Glomerular visceral epithelial cell (primary cell): Measurements from ENCODE around the gene TNFSF9.
"Not testable (repeated sequence)": the region's sequence is repeated elsewhere in the genome, so short reads cannot be mapped to it uniquely, and the experiment has no call there.

Experiments used
- DNase-seq: peaks from one replicate; pipeline ENCODE4 v3.0.0-alpha.2; 2016; ENCODE audit errors: extremely low spot score

The TNFSF9 gene

GRCh38 chr19:6532244-6532999 lies 1.6 kb downstream of the TNFSF9 start:
- peak; percentile 46 for DNase-seq

- DNase-seq: no peak
Observed at GRCh38 chr19:6533000-6533328, 2.1 kb downstream of the TNFSF9 start.

- DNase-seq: no peak
Observed at GRCh38 chr19:6533746-6534418, 3.1 kb downstream of the TNFSF9 start.

DNA sequence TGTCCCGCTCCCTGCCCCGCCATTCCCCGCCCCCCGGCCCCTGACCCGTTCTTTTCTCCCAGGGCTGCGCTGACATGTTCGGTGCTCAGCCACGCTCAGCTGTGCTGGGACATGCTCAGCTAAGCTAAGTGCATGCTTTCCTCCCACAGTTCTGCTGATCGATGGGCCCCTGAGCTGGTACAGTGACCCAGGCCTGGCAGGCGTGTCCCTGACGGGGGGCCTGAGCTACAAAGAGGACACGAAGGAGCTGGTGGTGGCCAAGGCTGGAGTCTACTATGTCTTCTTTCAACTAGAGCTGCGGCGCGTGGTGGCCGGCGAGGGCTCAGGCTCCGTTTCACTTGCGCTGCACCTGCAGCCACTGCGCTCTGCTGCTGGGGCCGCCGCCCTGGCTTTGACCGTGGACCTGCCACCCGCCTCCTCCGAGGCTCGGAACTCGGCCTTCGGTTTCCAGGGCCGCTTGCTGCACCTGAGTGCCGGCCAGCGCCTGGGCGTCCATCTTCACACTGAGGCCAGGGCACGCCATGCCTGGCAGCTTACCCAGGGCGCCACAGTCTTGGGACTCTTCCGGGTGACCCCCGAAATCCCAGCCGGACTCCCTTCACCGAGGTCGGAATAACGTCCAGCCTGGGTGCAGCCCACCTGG lies 3.7 kb downstream of the TNFSF9 start:
- no peak for DNase-seq

- DNase-seq: no peak
Observed at GRCh38 chr19:6535558-6536137, 4.8 kb downstream of the TNFSF9 start.

- no peak for DNase-seq
Observed at GRCh38 chr19:6539514-6539913, 8.7 kb downstream of the TNFSF9 start.

DNA sequence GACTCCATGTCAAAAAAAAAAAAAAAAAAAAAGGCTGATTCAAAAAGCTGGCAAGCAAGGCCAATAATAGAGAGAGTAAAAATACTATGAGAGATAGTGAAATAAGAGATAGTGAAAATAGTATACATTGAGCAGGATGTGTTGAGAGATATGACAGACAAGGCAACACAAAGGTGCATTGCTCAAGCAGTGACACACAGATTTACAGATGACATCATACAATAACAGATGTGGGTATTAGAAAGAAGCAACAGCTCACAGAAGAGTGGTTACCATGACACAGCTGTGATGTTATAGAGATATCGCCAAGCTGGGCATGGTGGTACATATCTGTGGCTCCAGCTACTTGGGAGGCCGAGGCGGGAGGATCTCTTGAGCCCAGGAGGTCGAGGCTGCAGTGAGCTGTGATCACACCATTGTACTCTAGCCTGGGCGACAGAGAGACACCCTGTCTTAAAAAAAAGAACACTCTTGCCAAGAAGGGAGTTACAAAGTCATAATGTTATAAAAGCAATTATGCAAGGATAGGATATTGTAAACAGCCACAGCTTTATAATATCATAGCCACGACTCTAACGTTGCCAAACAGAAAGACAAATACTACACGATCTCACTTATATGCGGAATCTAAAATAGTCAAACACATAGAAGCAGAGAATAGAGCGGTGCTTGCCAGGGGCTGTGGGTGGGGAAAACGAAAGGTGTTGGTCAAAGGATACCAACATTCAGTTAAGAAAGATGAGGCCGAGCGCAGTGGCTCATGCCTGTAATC lies 10.3 kb downstream of the TNFSF9 start:
- DNase-seq: no peak

DNA sequence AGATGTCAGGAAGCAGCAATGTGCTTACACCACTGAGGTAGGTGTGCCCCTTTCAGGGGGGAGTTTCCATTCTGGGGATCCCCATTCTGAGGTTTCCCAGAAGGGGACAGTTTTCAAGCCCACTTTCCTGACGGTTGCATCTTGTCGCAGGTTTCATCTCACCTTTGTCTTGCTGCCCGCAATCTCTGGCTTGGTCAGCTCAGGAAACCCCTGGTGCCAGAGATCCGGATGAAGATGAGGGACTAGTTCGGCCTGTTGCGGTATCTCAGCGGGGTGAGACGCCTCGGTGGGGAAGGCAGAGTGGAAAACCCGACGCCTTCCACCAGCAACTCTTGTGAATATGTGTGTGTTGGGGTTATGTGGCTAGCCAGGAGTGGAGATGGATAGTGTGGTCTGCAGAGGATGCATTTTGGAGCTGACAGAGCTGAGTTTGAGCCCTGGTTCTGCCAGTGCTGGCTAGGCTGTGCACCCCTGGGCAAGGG lies 13.1 kb downstream of the TNFSF9 start:
- no peak for DNase-seq

DNA sequence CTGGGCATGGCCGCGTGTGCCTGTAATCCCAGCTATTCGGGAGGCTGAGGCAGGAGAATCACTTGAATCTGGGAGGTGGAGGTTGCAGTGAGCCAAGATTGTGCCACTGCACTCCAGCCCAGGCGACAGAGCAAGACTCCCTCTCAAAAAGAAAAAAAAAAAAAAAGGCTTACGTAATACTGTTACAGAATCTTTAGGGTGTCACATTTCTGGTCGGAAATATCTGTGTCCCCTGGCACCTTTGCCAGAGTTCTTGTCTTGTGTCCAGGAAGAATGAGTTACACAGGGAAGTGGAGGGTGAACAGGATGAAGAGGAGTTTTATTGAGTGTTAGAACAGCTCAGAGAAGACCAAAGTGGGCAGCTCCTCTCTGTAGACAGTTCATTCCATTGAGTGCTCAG lies 19.9 kb downstream of the TNFSF9 start:
- not testable (repeated sequence) for DNase-seq

DNA sequence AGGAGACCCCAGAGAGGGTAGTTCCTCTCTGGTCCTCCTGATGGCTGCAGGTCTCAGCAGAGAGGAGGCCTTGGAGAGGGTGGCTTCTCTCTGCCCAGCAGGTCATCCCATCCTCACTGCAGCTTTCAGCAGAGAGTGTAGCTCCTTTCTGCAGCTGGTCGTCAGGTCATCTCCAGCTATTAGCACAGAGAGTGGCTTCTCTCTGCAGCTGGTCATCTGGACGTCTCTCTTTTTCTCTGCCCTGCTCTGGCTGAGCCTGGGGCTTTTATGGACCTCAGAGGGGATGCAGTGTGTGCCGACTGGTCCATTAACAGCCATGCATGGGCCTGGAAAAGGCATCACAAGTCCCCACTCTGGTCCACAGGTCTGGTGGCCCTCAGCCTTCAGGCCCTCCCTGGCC lies 20.3 kb downstream of the TNFSF9 start:
- DNase-seq: no peak

GRCh38 chr19:6551607-6552450 lies 21.0 kb downstream of the TNFSF9 start:
- DNase-seq: no peak

DNA sequence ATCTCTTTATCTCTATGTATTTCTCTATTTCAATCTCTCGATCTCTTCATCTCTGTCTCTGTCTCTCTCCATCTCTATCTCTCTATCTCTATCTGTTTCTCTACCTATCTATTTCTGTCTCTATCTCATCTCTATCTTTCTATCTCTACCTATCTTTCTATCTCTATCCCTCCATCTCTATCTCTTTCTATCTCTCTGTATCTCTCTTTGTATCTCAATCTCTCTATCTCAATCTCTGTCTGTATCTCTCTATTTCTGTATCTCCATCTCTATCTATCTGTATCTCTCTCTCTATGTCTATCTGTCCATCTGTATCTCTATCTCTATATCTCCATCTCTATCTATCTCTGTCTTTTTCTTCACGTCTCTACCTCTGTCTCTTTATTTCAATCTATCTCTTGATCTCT lies 25.2 kb downstream of the TNFSF9 start:
- DNase-seq: no peak

GRCh38 chr19:6556480-6557195 lies 25.8 kb downstream of the TNFSF9 start:
- peak; percentile 80 for DNase-seq

GRCh38 chr19:6562437-6562836 lies 31.6 kb downstream of the TNFSF9 start:
- not testable (repeated sequence) for DNase-seq

DNA sequence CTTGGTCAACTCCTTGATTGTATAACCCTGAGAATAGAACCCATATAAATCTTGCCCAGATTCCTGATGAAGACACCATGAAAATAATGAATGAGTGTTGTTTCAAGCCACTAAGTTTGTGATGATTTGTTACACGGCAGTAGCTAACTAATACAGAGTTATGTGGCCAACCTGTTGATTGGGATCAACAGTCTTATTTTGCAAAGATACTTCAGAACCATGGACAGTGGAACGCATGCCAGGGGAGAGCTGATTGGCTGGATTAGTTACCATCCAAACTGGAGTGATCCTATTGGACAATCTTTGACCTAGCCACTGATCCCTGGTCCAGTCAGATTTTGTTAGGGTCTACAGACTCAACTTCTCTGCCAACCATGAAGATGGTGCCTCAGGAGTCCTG lies 33.6 kb downstream of the TNFSF9 start:
- peak; percentile 22 for DNase-seq

DNA sequence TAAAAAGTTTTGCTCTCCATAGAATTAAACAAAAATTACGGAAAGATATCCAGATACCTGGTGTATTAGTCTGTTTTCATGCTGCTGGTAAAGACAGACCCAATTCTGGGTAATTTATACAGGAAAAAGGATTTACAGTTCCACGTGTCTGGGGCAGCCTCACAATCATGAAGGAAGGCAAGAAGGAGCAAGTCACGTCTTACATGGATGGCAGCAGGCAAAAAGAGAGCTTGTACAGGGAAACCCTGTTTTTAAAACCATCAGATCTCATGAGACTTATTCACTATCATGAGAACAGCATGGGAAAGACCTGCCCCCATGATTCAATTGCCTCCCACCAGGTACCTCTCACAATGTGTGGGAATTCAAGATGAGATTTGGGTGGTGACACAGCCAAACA lies 35.9 kb downstream of the TNFSF9 start:
- DNase-seq: not testable (repeated sequence)

- no peak for DNase-seq
Observed at GRCh38 chr19:6568010-6568526, 37.2 kb downstream of the TNFSF9 start.

GRCh38 chr19:6568816-6569215 lies 38.0 kb downstream of the TNFSF9 start:
- DNase-seq: no peak

DNA sequence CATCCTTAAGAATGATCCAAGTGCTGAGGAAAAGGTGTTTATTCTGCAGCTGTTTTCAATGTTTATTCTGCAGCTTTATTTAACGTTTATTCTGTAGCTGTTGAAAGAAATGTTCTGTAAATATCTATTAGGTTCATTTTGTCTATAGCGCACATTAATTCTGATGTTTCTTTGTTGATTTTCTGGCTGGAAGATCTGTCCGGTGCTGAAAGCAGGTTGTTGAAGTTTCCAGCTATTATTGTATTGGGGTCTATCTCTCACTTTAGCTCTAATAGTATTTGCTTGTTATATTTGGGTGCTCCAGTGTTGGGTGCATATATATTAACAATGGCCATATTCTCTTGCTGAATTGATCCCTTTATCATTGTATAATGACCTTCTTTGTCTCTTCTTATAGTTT lies 39.9 kb downstream of the TNFSF9 start:
- no peak for DNase-seq

DNA sequence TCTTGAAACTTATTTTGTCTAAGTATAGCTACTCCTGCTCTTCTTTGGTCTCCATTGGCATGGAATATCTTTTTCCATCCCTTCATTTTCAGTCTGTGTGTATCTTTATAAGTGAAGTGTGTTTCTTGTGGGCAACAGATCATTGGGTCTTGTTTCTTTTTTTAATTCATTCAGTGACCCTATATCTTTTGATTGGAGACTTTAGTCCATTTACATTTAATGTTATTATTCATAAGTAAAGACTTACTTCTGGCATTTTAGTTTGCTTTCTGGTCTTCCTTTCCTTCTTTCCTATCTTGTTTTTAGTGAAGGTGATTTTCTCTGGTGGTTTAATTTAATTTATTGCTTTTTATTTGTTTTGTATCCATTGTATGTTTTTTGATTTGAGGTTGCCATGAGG lies 40.3 kb downstream of the TNFSF9 start:
- no peak for DNase-seq
